Spleen (tissue), 11 donors: ENCODE results near the gene RPP25. TPM values are rescaled to one million over a fixed set of nuclear protein-coding genes. Genes with fewer than 3 reads are reported as not detected.
"Not testable (repeated sequence)": the region's sequence is repeated elsewhere in the genome, so short reads cannot be mapped to it uniquely, and the experiment has no call there.

Source experiments
- DNase-seq: peaks from one replicate; pipeline ENCODE4 v3.0.0-alpha.2; 2020
- H3K27ac ChIP-seq, 8 donors: fragments of 200-600 bp; sonication (generic) in 7 of 8; 1 replicate in 4 of 8; 2 replicates in 4 of 8; pipeline versions ENCODE4 v1.5.0 to v1.8.0; 2016 to 2021; ENCODE audit warnings: inconsistent platforms in 4 of 8, mild to moderate bottlenecking in 4 of 8, moderate library complexity in 1 of 8
- H3K27me3 ChIP-seq, 7 donors: fragments of 200-600 bp; sonication (generic) in 6 of 7; replicated peaks in 1 of 7; 1 replicate in 4 of 7; 2 replicates in 3 of 7; pipeline versions ENCODE4 v1.5.0 to v1.8.0; 2016 to 2021; ENCODE audit warnings: inconsistent platforms in 3 of 7, mild to moderate bottlenecking in 1 of 7
- H3K36me3 ChIP-seq, 6 donors: fragments of 200-600 bp; sonication (generic) in 5 of 6; 1 replicate in 4 of 6; 2 replicates in 2 of 6; pipeline versions ENCODE4 v1.5.0 to v1.8.0; 2016 to 2021; ENCODE audit warnings: inconsistent platforms in 2 of 6
- H3K4me1 ChIP-seq, 6 donors: fragments of 200-600 bp; sonication (generic) in 5 of 6; 1 replicate in 3 of 6; 2 replicates in 3 of 6; pipeline versions ENCODE4 v1.5.0 to v1.8.0; 2016 to 2021; ENCODE audit warnings: inconsistent platforms in 3 of 6
- H3K4me3 ChIP-seq, 8 donors: fragments of 200-600 bp; sonication (generic) in 7 of 8; 1 replicate in 4 of 8; 2 replicates in 4 of 8; pipeline versions ENCODE4 v1.5.0 to v1.8.0; 2016 to 2021; ENCODE audit warnings: inconsistent platforms in 4 of 8, mild to moderate bottlenecking in 4 of 8, moderate library complexity in 2 of 8
- H3K9me3 ChIP-seq, 8 donors: fragments of 200-600 bp; sonication (generic) in 7 of 8; 1 replicate in 4 of 8; 2 replicates in 4 of 8; pipeline versions ENCODE4 v1.5.0 to v1.8.0; 2016 to 2021; ENCODE audit warnings: inconsistent platforms in 4 of 8
- CTCF ChIP-seq, 11 experiments: fragments of 200-600 bp in 7 of 11; fragments of 450-650 bp in 4 of 11; sonication (generic) in 4 of 11; IDR thresholded peaks in 8 of 11; conservative IDR thresholded peaks in 3 of 11; 1 replicate in 7 of 11; 2 replicates in 4 of 11; pipeline versions ENCODE4 v1.4.0 to v1.8.0; 2016 to 2021; ENCODE audit warnings: antibody characterized with exemption in 11 of 11, inconsistent platforms in 4 of 11, mild to moderate bottlenecking in 1 of 11
- POLR2A ChIP-seq, 3 donors: fragments of 450-650 bp; IDR thresholded peaks; one replicate each; pipeline ENCODE4 v1.5.1; 2017; ENCODE audit warnings: antibody characterized with exemption in 3 of 3, mild to moderate bottlenecking in 1 of 3
- POLR2AphosphoS5 ChIP-seq, 3 donors: sonication (generic); formaldehyde crosslinking; IDR thresholded peaks; one replicate each; pipeline ENCODE4 v1.5.1; 2017; ENCODE audit warnings: antibody characterized with exemption in 3 of 3
- WGBS, 5 donors: extraction: QIAGEN DNeasy Blood & Tissue Kit in 3 of 5; methylation state at CpG; one replicate each; pipeline versions ENCODE4 v1.1.5 to v1.1.7; 2013 to 2018; 5-methylcytosine and 5-hydroxymethylcytosine counted together
- intact Hi-C: fragments of 100-400 bp; cut with DNase I; formaldehyde crosslinking; loops from one replicate; pipeline ENCODE4 v1.15.0; 2023; ENCODE audit warnings: low total_unique reads
- polyA plus RNA-seq, 3 donors: library from polyadenylated mRNA; stranded (reverse); fragments of 200-250 nt; gene quantifications; one replicate each; pipeline ENCODE4 v1.2.1, GENCODE V29; 2013
- total RNA-seq, 7 donors: library from RNA; depleted of rRNA in 3 of 7; stranded (reverse); fragments of >200 nt in 3 of 7; fragmentation: NEBNext Ultra II Directional in 4 of 7; extraction: Animal tissue kit (Norgen Biotek cat#: 25700) in 4 of 7; gene quantifications; one replicate each; pipeline versions ENCODE4 v1.1.0 to v1.2.1, GENCODE V29; 2016 to 2021
- donor health status: healthy with polysubstance abuse.
- donor health status: DM: no; HTN: no; CAD: no; lungs with moderate emphysema.
- donor health status: DM: no; HTN: no; CAD: no.
- donor health status: Bipolar disorder and iron deficiency.
- donor health status: healthy.
- donor health status: DM: no; HTN: no; CAD: no.
- donor health status: DM: yes; HTN: yes; CAD: no.

The RPP25 gene
- total and polyA plus RNA-seq, 10 donors, result 4.6 to 18.9 (median 12.2) TPM

GRCh38 chr15:74950078-74950908 lies 6.3 kb downstream of the RPP25 start:
- Histone ChIP-seq H3K27ac (no peak overlapping the region), H3K4me3 (no peak overlapping the region), H3K4me1 (peaks cover 3 to 26% (median 17%) of the 10 kb centered on the region in 6 donors), H3K36me3 (no peaks in the 10 kb centered on the region), H3K27me3 (peaks cover 0 to 9% (median 0%) of the 10 kb centered on the region in 7 donors), H3K9me3 (no peaks in the 10 kb centered on the region)
- 47 to 59% (median 55%) methylated on average over 7 of the region's 7 CpGs for WGBS, 5 donors
- peak; percentile 79 for DNase-seq
- intact Hi-C loops, result loop anchor here (5.0 kb wide), 2 partner anchors 178 to 313 kb away; no protein-coding TSS in a partner anchor
- TF ChIP-seq CTCF (IDR thresholded peaks at IDR 0.05 in 8 of 11, conservative IDR thresholded peaks at IDR 0.05 in 3 of 11) (peak; percentile 90 to 99 (median 94)), POLR2A (IDR thresholded peaks at IDR 0.05) (no peak), POLR2AphosphoS5 (IDR thresholded peaks at IDR 0.05) (peak in 1 of 3 donors; percentile 24)

- WGBS, 5 donors, result 0 to 1% (median 1%) methylated on average over 48 to 85 of the region's 85 CpGs
- Histone ChIP-seq H3K36me3 (peaks cover 0 to 8% (median 0%) of the 10 kb centered on the region in 6 donors), H3K27me3 (no peaks in the 10 kb centered on the region), H3K4me3 (peak within 1 kb of the TSS; percentile 85 to 100 (median 90)), H3K4me1 (peaks cover 14 to 53% (median 44%) of the 10 kb centered on the region in 6 donors), H3K9me3 (no peaks in the 10 kb centered on the region), H3K27ac (peak within 1 kb of the TSS; percentile 91 to 98 (median 96))
- intact Hi-C loops, result no loop called here
- TF ChIP-seq CTCF (IDR thresholded peaks at IDR 0.05 in 8 of 11, conservative IDR thresholded peaks at IDR 0.05 in 3 of 11) (peak in 3 of 11 experiments; percentile 2 to 44 (median 6)), POLR2A (IDR thresholded peaks at IDR 0.05) (peak in 2 of 3 donors; percentile 2 to 22), POLR2AphosphoS5 (IDR thresholded peaks at IDR 0.05) (peak; percentile 86 to 90 (median 87))
- DNase-seq, result peak; percentile 98
These were observed 18.8 kb downstream of the RPP25 start, which contains the start of gene COX5A for GRCh38 chr15:74937590-74938371. Gene COX5A, minus strand, starts transcription at chr15:74938073. Its CDS starts 59 bp downstream, at chr15:74938014.

GRCh38 chr15:74937272-74937589 lies 19.3 kb downstream of the RPP25 start:
- 0 to 1% (median 0%) methylated on average over 18 of the region's 18 CpGs for WGBS, 5 donors

GRCh38 chr15:74935193-74935592 lies 21.4 kb downstream of the RPP25 start:
- intact Hi-C loops, H3K9me3 ChIP-seq, H3K27me3 ChIP-seq, H3K4me3 ChIP-seq, H3K27ac ChIP-seq: not testable (repeated sequence)
- Histone ChIP-seq H3K4me1 (peaks cover 25 to 65% (median 46%) of the 10 kb centered on the region in 6 donors), H3K36me3 (peaks cover 0 to 25% (median 8%) of the 10 kb centered on the region in 6 donors)
- DNase-seq, result peak; percentile 41
- 79 to 90% (median 82%) methylated on average over 3 of the region's 3 CpGs for WGBS, 5 donors

More at GRCh38 chr15:74937272-74937589, 19.3 kb downstream of the RPP25 start:
- TF ChIP-seq CTCF (IDR thresholded peaks at IDR 0.05 in 8 of 11, conservative IDR thresholded peaks at IDR 0.05 in 3 of 11), result peak in 1 of 11 experiments; percentile 4
- no peak for TF ChIP-seq POLR2A (IDR thresholded peaks at IDR 0.05)
- Histone ChIP-seq H3K27me3 (no peaks in the 10 kb centered on the region), H3K4me3 (peak overlapping the region; percentile 85 to 100 (median 90)), H3K27ac (peak overlapping the region; percentile 91 to 98 (median 96)), H3K4me1 (peaks cover 19 to 58% (median 46%) of the 10 kb centered on the region in 6 donors), H3K9me3 (no peaks in the 10 kb centered on the region), H3K36me3 (peaks cover 0 to 8% (median 0%) of the 10 kb centered on the region in 6 donors)
- no peak for DNase-seq
- intact Hi-C loops, result no loop called here
